Fibroblast of villous mesenchyme (primary cell): ENCODE data around the gene SCPEP1. TPM values are rescaled to one million over a fixed set of nuclear protein-coding genes. Genes with fewer than 3 reads are reported as not detected.

ENCODE experiments used
- DNase-seq: peaks from one replicate; pipeline ENCODE4 v3.0.0-alpha.2; 2010; ENCODE audit warnings: low read depth
- H3K4me3 ChIP-seq: 2 replicates; pipeline ENCODE4 v1.5.1; 2011; ENCODE audit warnings: low read depth, mild to moderate bottlenecking, low read length
- total RNA-seq: library from RNA; depleted of rRNA; stranded (reverse); fragments of >200 nt; gene quantifications from 2 replicates; pipeline ENCODE4 v1.2.3, GENCODE V29; 2012
- TF ChIP-seq, protein P1 (sequence below): IDR thresholded peaks from 2 replicates; pipeline ENCODE4 v1.5.1; 2012; ENCODE audit warnings: low read depth, mild to moderate bottlenecking, low read length; ENCODE audit not compliant: insufficient read depth

Gene SCPEP1
- total RNA-seq, 1 donor, result 36.7 TPM

DNA sequence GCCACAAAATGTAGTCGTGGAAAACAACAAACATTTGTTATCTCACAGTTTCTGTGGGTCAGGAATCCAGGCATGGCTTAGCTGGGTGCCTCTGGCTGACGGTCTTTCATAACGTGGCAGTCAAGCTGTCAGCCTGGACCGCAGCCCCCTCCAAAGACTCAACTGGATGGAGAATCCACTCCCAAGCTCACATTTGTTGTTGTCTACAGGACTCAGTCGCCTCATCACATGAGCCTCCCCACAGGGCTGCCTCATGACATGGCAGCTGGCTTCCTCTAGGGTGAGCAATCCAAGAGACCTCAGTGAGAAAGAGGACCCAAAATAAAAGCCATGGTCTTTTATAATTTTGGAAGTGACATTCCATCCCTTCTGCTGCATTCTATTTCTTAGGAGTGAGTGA is 72.4 kb downstream of the SCPEP1 start:
- TF ChIP-seq, protein P1, sequence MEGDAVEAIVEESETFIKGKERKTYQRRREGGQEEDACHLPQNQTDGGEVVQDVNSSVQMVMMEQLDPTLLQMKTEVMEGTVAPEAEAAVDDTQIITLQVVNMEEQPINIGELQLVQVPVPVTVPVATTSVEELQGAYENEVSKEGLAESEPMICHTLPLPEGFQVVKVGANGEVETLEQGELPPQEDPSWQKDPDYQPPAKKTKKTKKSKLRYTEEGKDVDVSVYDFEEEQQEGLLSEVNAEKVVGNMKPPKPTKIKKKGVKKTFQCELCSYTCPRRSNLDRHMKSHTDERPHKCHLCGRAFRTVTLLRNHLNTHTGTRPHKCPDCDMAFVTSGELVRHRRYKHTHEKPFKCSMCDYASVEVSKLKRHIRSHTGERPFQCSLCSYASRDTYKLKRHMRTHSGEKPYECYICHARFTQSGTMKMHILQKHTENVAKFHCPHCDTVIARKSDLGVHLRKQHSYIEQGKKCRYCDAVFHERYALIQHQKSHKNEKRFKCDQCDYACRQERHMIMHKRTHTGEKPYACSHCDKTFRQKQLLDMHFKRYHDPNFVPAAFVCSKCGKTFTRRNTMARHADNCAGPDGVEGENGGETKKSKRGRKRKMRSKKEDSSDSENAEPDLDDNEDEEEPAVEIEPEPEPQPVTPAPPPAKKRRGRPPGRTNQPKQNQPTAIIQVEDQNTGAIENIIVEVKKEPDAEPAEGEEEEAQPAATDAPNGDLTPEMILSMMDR, result no peak
- DNase-seq, result no peak
- no peak overlapping the region for H3K4me3 ChIP-seq

DNA sequence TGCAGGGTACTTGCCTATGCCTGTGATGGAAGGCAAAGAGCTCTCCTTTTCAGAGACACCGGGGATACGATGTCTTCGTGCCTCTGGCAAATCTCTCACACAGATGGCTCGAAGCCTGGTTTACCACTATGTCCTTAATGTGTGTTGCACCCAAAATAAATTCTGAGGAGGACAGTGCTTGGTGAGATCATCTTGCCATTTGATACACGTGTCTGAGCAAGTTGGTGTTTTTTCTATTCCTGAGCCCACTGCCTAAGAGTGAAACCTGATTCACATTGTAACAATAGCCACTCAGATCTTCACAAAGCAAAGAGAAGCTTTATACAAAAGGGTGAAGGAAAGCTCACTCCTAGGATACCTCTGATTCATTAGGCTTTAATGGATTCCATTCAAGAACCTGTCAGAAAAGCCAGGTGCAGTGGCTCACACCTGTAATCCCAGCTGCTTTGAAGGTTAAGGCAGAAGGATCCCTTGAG is 74.0 kb downstream of the SCPEP1 start:
- TF ChIP-seq, protein P1, result no peak
- DNase-seq, result no peak
- no peak overlapping the region for H3K4me3 ChIP-seq

Other genes starting within 250 kb of the SCPEP1 start
- 0.64 and 0.86 TPM in 2 replicates for gene C17orf67, start 144.2 kb upstream of the SCPEP1 start, total RNA-seq
- 7.1 and 12.1 TPM in 2 replicates for gene DGKE, start 144.0 kb upstream of the SCPEP1 start, total RNA-seq
- gene TRIM25, start 64.1 kb upstream of the SCPEP1 start, total RNA-seq, result 21.9 and 28.9 TPM in 2 replicates
- 10.6 and 17.7 TPM in 2 replicates for gene COIL, start 17.1 kb upstream of the SCPEP1 start, total RNA-seq
- 15.1 and 18.1 TPM in 2 replicates for gene AKAP1, start 107.1 kb downstream of the SCPEP1 start, total RNA-seq